A549 (cell line): ENCODE data around the gene METTL25B.

ENCODE experiments used
- BHLHE40 ChIP-seq: IDR thresholded peaks from 2 replicates; pipeline ENCODE4 v1.6.1; 2012; ENCODE audit warnings: low read depth, low read length, inconsistent platforms
- CHD4 ChIP-seq: fragments of 200-600 bp; sonication (generic); IDR thresholded peaks from 2 replicates; pipeline ENCODE4 v1.6.1; 2016; ENCODE audit warnings: antibody characterized with exemption, mild to moderate bottlenecking, borderline replicate concordance
- ESRRA ChIP-seq: fragments of 150-350 bp; IDR thresholded peaks from 2 replicates; pipeline ENCODE4 v1.6.1; 2014; ENCODE audit warnings: mild to moderate bottlenecking, low read length, borderline replicate concordance
- MYC ChIP-seq: IDR thresholded peaks from 2 replicates; pipeline ENCODE4 v1.6.1; 2012; ENCODE audit warnings: mild to moderate bottlenecking, inconsistent platforms, low read length, improper control_type of control experiment, borderline replicate concordance
- POLR2A ChIP-seq: IDR thresholded peaks from 2 replicates; pipeline ENCODE4 v1.6.1; 2012; ENCODE audit warnings: mild to moderate bottlenecking, low read length
- TF ChIP-seq, protein P1 (sequence below): fragments of >200 bp; sonication (Bioruptor Twin); formaldehyde crosslinking; IDR thresholded peaks from 3 replicates; pipeline ENCODE4 v1.5.1; 2016
- TF ChIP-seq, protein P2 (sequence below): IDR thresholded peaks from 2 replicates; pipeline ENCODE4 v1.6.1; 2012
- TF ChIP-seq, protein P3 (sequence below): fragments of 250-450 bp; sonication (Bioruptor Pico); IDR thresholded peaks from 2 replicates; pipeline ENCODE4 v1.5.0; 2020; ENCODE audit warnings: low read depth, mild to moderate bottlenecking, moderate library complexity
- TF ChIP-seq, protein P4 (sequence below): IDR thresholded peaks from 2 replicates; pipeline ENCODE4 v1.6.1; 2012
- TF ChIP-seq, protein P5 (sequence below): fragments of 250-450 bp; sonication (Bioruptor Pico); IDR thresholded peaks from 2 replicates; pipeline ENCODE4 v1.5.0; 2021; ENCODE audit warnings: mild to moderate bottlenecking, moderate library complexity, borderline replicate concordance

DNA sequence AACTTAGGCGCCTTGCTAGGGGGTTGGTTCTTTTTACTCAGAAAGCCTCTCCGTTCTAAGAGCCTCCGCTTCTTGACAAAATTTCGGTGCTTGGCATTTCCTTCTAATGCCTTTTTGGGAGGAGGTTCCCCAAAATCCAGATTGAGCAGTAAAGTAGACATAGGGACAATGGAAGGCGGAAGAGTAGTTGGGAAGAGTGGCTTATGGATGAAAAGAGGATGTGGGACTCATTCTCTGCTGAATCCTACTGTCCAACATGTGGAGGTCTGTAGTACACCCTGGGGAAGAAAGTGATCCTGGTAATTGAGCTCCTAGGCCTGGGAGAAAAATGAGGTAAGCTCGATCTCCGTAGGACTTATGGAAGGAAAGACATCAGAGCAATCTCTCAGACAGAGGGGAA, 777 bp upstream of the METTL25B start:
- TF ChIP-seq, protein P1, sequence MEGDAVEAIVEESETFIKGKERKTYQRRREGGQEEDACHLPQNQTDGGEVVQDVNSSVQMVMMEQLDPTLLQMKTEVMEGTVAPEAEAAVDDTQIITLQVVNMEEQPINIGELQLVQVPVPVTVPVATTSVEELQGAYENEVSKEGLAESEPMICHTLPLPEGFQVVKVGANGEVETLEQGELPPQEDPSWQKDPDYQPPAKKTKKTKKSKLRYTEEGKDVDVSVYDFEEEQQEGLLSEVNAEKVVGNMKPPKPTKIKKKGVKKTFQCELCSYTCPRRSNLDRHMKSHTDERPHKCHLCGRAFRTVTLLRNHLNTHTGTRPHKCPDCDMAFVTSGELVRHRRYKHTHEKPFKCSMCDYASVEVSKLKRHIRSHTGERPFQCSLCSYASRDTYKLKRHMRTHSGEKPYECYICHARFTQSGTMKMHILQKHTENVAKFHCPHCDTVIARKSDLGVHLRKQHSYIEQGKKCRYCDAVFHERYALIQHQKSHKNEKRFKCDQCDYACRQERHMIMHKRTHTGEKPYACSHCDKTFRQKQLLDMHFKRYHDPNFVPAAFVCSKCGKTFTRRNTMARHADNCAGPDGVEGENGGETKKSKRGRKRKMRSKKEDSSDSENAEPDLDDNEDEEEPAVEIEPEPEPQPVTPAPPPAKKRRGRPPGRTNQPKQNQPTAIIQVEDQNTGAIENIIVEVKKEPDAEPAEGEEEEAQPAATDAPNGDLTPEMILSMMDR: no peak
- TF ChIP-seq MYC (no peak), CHD4 (no peak), POLR2A (no peak), BHLHE40 (no peak), ESRRA (no peak)
- TF ChIP-seq, protein P2, sequence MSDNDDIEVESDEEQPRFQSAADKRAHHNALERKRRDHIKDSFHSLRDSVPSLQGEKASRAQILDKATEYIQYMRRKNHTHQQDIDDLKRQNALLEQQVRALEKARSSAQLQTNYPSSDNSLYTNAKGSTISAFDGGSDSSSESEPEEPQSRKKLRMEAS: no peak
- TF ChIP-seq, protein P3, sequence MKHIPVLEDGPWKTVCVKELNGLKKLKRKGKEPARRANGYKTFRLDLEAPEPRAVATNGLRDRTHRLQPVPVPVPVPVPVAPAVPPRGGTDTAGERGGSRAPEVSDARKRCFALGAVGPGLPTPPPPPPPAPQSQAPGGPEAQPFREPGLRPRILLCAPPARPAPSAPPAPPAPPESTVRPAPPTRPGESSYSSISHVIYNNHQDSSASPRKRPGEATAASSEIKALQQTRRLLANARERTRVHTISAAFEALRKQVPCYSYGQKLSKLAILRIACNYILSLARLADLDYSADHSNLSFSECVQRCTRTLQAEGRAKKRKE (CRISPR knock-in tag): no peak
- TF ChIP-seq, protein P4, sequence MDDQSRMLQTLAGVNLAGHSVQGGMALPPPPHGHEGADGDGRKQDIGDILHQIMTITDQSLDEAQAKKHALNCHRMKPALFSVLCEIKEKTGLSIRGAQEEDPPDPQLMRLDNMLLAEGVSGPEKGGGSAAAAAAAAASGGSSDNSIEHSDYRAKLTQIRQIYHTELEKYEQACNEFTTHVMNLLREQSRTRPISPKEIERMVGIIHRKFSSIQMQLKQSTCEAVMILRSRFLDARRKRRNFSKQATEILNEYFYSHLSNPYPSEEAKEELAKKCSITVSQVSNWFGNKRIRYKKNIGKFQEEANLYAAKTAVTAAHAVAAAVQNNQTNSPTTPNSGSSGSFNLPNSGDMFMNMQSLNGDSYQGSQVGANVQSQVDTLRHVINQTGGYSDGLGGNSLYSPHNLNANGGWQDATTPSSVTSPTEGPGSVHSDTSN: no peak
- TF ChIP-seq, protein P5, sequence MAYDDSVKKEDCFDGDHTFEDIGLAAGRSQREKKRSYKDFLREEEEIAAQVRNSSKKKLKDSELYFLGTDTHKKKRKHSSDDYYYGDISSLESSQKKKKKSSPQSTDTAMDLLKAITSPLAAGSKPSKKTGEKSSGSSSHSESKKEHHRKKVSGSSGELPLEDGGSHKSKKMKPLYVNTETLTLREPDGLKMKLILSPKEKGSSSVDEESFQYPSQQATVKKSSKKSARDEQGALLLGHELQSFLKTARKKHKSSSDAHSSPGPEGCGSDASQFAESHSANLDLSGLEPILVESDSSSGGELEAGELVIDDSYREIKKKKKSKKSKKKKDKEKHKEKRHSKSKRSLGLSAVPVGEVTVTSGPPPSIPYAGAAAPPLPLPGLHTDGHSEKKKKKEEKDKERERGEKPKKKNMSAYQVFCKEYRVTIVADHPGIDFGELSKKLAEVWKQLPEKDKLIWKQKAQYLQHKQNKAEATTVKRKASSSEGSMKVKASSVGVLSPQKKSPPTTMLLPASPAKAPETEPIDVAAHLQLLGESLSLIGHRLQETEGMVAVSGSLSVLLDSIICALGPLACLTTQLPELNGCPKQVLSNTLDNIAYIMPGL (CRISPR knock-in tag): no peak
